Neural crest cell (in vitro differentiated cells): ENCODE results near the gene LDHAL6B. TPM values are rescaled to one million over a fixed set of nuclear protein-coding genes. Genes with fewer than 3 reads are reported as not detected.
"Not testable (repeated sequence)": the region's sequence is repeated elsewhere in the genome, so short reads cannot be mapped to it uniquely, and the experiment has no call there.

ENCODE experiments used
- DNase-seq: peaks from one replicate; pipeline ENCODE4 v3.0.0; 2021; ENCODE audit warnings: low read depth, mixed read lengths, low spot score
- H3K27ac Mint-ChIP-seq: one replicate; pipeline ENCODE4 v1.8.0; 2021; ENCODE audit warnings: mild to moderate bottlenecking, mixed read lengths; ENCODE audit not compliant: unreplicated experiment
- H3K27me3 Mint-ChIP-seq: 2 replicates; pipeline ENCODE4 v1.8.0; 2021; ENCODE audit warnings: low read depth, mild to moderate bottlenecking, mixed read lengths
- H3K36me3 Mint-ChIP-seq: 2 replicates; pipeline ENCODE4 v1.8.0; 2021; ENCODE audit warnings: low read depth, mild to moderate bottlenecking, mixed read lengths
- H3K4me1 Mint-ChIP-seq: 2 replicates; pipeline ENCODE4 v1.8.0; 2021; ENCODE audit warnings: mixed read lengths
- H3K4me3 Mint-ChIP-seq: one replicate; pipeline ENCODE4 v1.8.0; 2021; ENCODE audit warnings: mild to moderate bottlenecking, mixed read lengths
- H3K9me3 Mint-ChIP-seq: 2 replicates; pipeline ENCODE4 v1.8.0; 2021; ENCODE audit warnings: mixed read lengths
- total RNA-seq: library from RNA; stranded (reverse); gene quantifications from 2 replicates; pipeline ENCODE4 v1.2.1, GENCODE V29; 2021
- TF ChIP-seq, protein P1 (sequence below): fragments of 200-600 bp; sonication (generic); conservative IDR thresholded peaks from 2 replicates; pipeline ENCODE4 v1.5.0; 2021; ENCODE audit warnings: antibody characterized with exemption, mild to moderate bottlenecking

The LDHAL6B gene
- total RNA-seq, 1 donor from 2014 or later = not detected

DNA sequence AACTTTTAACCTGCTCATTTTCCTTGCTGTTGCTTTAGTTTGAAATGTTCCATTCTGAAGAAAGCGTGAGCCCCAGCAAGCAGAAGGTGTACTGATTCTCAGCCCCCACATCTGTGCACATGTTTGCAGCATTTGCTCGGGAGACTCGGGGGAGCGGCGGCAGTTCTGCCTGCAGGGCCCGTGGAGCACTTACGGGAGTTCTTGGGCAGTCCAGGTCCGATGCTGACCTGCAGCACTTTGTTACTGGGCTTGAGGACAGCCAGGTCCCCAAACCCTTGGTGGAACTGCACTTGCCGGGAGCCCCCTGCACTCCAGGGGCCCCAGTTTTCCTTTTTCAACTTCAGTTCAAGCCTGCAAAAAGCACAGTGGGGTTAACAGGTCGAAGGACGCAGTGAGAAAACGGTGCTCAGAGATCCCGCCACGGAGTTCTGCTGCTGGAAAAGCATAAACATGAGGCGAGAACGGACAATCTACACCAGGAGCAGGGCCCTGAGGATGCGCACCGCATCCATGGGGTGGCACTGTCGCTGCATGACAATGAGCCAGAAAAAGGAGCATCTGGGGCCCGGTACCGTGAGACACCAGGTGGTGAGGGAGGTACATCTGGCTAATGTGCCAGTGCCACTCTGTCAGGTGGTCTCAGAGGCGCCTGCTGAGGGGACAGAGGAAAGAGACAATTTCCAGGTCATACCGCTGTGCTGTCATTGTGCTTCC is 45.6 kb upstream of the LDHAL6B start:
- Mint-ChIP-seq H3K4me3 (no peak overlapping the region), H3K27me3 (no peaks in the 10 kb centered on the region), H3K36me3 (peaks cover 4% of the 10 kb centered on the region), H3K27ac (no peak overlapping the region), H3K4me1 (no peaks in the 10 kb centered on the region), H3K9me3 (no peaks in the 10 kb centered on the region)
- peak; percentile 8 for DNase-seq
- TF ChIP-seq, protein P1, sequence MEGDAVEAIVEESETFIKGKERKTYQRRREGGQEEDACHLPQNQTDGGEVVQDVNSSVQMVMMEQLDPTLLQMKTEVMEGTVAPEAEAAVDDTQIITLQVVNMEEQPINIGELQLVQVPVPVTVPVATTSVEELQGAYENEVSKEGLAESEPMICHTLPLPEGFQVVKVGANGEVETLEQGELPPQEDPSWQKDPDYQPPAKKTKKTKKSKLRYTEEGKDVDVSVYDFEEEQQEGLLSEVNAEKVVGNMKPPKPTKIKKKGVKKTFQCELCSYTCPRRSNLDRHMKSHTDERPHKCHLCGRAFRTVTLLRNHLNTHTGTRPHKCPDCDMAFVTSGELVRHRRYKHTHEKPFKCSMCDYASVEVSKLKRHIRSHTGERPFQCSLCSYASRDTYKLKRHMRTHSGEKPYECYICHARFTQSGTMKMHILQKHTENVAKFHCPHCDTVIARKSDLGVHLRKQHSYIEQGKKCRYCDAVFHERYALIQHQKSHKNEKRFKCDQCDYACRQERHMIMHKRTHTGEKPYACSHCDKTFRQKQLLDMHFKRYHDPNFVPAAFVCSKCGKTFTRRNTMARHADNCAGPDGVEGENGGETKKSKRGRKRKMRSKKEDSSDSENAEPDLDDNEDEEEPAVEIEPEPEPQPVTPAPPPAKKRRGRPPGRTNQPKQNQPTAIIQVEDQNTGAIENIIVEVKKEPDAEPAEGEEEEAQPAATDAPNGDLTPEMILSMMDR = peak; percentile 59

DNA sequence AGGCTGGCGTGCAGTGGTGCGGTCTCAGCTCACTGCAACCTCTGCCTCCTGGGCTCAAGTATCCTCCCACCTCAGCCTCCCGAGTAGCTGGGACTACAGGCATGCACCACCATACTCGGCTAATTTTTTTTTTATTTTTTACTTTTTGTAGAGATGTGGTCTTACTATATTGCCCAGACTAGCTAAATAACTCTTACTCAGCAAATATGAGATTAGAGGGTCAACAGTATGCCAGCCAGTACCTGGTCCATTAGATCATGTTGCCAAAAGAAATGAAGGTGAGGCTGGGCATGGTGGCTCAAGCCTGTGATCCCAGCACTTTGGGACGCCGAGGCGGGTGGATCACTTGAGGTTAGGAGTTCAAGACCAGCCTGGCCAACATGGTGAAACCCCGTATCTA is 44.6 kb upstream of the LDHAL6B start:
- H3K27ac Mint-ChIP-seq, H3K9me3 Mint-ChIP-seq, H3K4me3 Mint-ChIP-seq, DNase-seq, H3K36me3 Mint-ChIP-seq, H3K27me3 Mint-ChIP-seq, H3K4me1 Mint-ChIP-seq: not testable (repeated sequence)

DNA sequence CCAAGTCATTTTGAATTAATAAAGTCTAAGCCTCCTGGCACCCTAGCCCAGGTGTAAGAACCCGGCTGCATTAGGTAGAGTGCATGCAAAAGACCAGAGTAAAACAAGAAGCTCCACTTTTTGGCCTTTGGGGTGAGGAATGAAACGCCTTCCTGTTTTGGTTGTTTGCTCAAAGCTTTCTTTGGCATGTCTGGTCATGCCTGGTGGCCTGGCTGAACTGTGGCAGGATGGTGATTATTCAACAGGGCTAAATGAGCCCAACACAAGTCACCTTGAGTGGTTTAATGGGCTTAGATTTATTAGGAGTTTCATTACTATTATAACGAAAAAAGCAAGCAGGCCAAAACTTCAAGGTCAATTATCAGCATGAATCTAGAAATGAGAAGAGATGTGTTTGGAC is 40.9 kb upstream of the LDHAL6B start:
- H3K9me3 Mint-ChIP-seq = no peaks in the 10 kb centered on the region
- no peak overlapping the region for H3K27ac Mint-ChIP-seq
- TF ChIP-seq, protein P1 = no peak
- peaks cover 6% of the 10 kb centered on the region for H3K36me3 Mint-ChIP-seq
- no peak for DNase-seq
- H3K27me3 Mint-ChIP-seq = no peaks in the 10 kb centered on the region
- H3K4me3 Mint-ChIP-seq = no peak overlapping the region
- peaks cover 9% of the 10 kb centered on the region for H3K4me1 Mint-ChIP-seq

DNA sequence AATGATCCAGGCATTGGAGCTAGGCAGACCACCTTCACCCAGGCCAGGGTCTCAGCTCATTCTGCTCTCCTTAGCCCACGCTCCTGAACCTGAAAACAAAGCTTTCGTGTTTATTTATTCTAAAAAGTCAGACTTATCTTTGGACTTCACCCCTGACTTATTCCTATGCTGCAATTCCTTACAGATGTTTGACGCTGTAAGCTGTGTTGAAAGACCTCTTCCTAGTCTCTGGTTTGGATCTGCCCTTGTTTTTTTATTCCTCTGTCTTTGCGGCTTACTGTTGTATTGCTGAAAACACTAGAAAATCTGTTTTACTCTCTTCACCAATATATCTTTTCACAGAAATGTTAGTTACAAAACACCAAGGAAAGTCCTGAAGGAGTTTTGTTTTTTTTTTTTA is 40.5 kb upstream of the LDHAL6B start:
- no peak overlapping the region for H3K4me3 Mint-ChIP-seq
- H3K4me1 Mint-ChIP-seq = peaks cover 9% of the 10 kb centered on the region
- H3K9me3 Mint-ChIP-seq = no peaks in the 10 kb centered on the region
- no peak overlapping the region for H3K27ac Mint-ChIP-seq
- no peak for DNase-seq
- TF ChIP-seq, protein P1 = no peak
- H3K27me3 Mint-ChIP-seq = no peaks in the 10 kb centered on the region
- peaks cover 6% of the 10 kb centered on the region for H3K36me3 Mint-ChIP-seq

DNA sequence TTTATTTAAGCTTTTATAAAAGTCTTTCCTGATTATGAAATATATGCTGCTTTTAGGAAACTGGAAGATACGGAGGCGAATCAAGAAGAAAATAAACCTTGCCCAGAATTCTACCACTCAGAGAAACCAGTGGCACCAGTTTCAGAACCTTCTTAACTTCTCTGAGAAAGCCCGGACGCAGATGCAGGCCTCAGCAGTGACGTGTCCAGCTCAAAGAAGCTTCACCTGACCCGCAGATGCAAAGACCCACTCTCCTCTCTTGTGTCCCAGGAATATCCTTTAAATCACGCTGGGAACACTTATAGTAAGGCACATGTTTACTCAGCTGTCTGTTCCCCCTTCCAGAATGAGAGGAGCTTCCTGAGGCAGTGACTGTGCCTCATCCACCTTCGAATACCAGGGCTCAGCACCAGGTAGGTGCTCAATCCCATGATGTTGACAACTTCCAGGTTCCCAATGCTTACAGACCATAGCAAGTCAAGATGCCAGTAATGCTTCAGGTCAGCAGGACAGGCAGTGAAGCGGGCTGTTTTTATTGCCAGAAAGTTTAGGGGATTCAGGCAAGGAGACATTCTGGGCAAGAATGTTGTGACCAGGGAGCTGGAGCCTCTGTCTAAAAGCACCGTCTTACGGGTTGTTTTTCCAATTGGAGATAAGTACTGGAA is 39.9 kb upstream of the LDHAL6B start:
- TF ChIP-seq, protein P1 = no peak
- no peaks in the 10 kb centered on the region for H3K9me3 Mint-ChIP-seq
- peaks cover 8% of the 10 kb centered on the region for H3K36me3 Mint-ChIP-seq
- no peak overlapping the region for H3K27ac Mint-ChIP-seq
- H3K27me3 Mint-ChIP-seq = no peaks in the 10 kb centered on the region
- no peak for DNase-seq
- peaks cover 9% of the 10 kb centered on the region for H3K4me1 Mint-ChIP-seq
- no peak overlapping the region for H3K4me3 Mint-ChIP-seq

DNA sequence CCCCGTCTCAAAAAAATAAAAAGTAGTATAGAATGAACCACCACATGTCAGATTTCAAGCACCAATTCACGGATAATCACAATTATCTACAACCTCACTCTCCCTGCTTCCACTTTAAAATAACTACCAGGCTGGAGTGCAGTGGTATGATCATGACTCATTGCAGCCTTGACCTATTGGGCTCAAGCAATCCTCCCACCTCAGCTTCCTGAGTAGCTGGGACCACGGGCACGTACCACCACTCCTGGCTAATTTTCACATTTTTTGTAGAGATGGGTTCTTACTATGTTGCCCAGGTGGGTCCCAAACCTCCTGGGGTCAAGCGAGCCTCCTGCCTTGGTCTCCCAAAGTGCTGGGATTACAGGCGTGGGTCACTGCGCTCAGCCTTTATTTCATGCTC is 38.1 kb upstream of the LDHAL6B start:
- H3K9me3 Mint-ChIP-seq = no peaks in the 10 kb centered on the region
- H3K4me1 Mint-ChIP-seq = peaks cover 12% of the 10 kb centered on the region
- peak overlapping the region; percentile 27 for H3K27ac Mint-ChIP-seq
- TF ChIP-seq, protein P1 = no peak
- no peaks in the 10 kb centered on the region for H3K27me3 Mint-ChIP-seq
- DNase-seq = no peak
- peaks cover 10% of the 10 kb centered on the region for H3K36me3 Mint-ChIP-seq
- no peak overlapping the region for H3K4me3 Mint-ChIP-seq
